Fibroblast of lung (primary cell): ENCODE results near the gene MUSTN1. TPM values are rescaled to one million over a fixed set of nuclear protein-coding genes. Genes with fewer than 3 reads are reported as not detected.

Experiments used
- DNase-seq, 2 donors: peaks; one replicate each; pipeline versions ENCODE4 v3.0.0 to v3.0.0-alpha.2; 2010; ENCODE audit warnings: low read depth in 2 of 2
- H2AFZ ChIP-seq: 2 replicates; pipeline ENCODE4 v1.5.1; 2012; ENCODE audit warnings: low read length, control low read depth, inconsistent platforms
- H3K27ac ChIP-seq: 2 replicates; pipeline ENCODE4 v1.5.1; 2011; ENCODE audit warnings: low read length, control low read depth; ENCODE audit not compliant: insufficient read depth
- H3K27me3 ChIP-seq: 2 replicates; pipeline ENCODE4 v1.5.1; 2011; ENCODE audit warnings: mild to moderate bottlenecking, low read length; ENCODE audit not compliant: control insufficient read depth, insufficient read depth
- H3K36me3 ChIP-seq: 2 replicates; pipeline ENCODE4 v1.5.1; 2011; ENCODE audit warnings: low read length; ENCODE audit not compliant: control insufficient read depth, insufficient read depth
- H3K4me1 ChIP-seq: 2 replicates; pipeline ENCODE4 v1.5.1; 2011; ENCODE audit warnings: low read length; ENCODE audit not compliant: control insufficient read depth, insufficient read depth; ENCODE audit errors: extremely low read depth
- H3K4me2 ChIP-seq: 2 replicates; pipeline ENCODE4 v1.5.1; 2011; ENCODE audit warnings: low read length, control low read depth; ENCODE audit not compliant: insufficient read depth; ENCODE audit errors: extremely low read depth
- H3K4me3 ChIP-seq, 4 experiments: fragments of 200-600 bp in 1 of 4; sonication (generic) in 1 of 4; replicated peaks in 1 of 4; 2 replicates each; pipeline ENCODE4 v1.5.1; 2011 to 2016; ENCODE audit warnings: low read length in 4 of 4, low read depth in 3 of 4, mild to moderate bottlenecking in 3 of 4, control low read depth in 2 of 4, inconsistent platforms in 1 of 4, mixed read lengths in 1 of 4; ENCODE audit not compliant: insufficient read depth in 1 of 4; ENCODE audit errors: control extremely low read depth in 1 of 4
- H3K79me2 ChIP-seq: 2 replicates; pipeline ENCODE4 v1.5.1; 2012; ENCODE audit warnings: mild to moderate bottlenecking, low read length, inconsistent platforms; ENCODE audit not compliant: control insufficient read depth, insufficient read depth
- H3K9ac ChIP-seq: 2 replicates; pipeline ENCODE4 v1.5.1; 2011; ENCODE audit warnings: mild to moderate bottlenecking, low read length, control low read depth; ENCODE audit not compliant: insufficient read depth
- H3K9me3 ChIP-seq: 2 replicates; pipeline ENCODE4 v1.5.1; 2012; ENCODE audit warnings: low read depth, low read length; ENCODE audit not compliant: control insufficient read depth, insufficient read depth
- H4K20me1 ChIP-seq: 2 replicates; pipeline ENCODE4 v1.5.1; 2011; ENCODE audit warnings: low read length; ENCODE audit not compliant: control insufficient read depth, insufficient read depth; ENCODE audit errors: extremely low read depth
- CTCF ChIP-seq, 2 donors: IDR thresholded peaks in 1 of 2; conservative IDR thresholded peaks in 1 of 2; 1 replicate in 1 of 2; 2 replicates in 1 of 2; pipeline ENCODE4 v1.5.1; 2011 to 2012; ENCODE audit warnings: low read length in 2 of 2, control low read depth in 1 of 2, inconsistent platforms in 1 of 2, low read depth in 1 of 2, mild to moderate bottlenecking in 1 of 2
- EZH2 ChIP-seq: IDR thresholded peaks from 2 replicates; pipeline ENCODE4 v1.5.1; 2012; ENCODE audit warnings: low read length, control low read depth, mild to moderate bottlenecking; ENCODE audit errors: missing control alignments
- polyA plus RNA-seq, 2 donors: library from polyadenylated mRNA; depleted of rRNA in 1 of 2; stranded (reverse) in 1 of 2; unstranded in 1 of 2; fragments of >200 nt; gene quantifications; 2 replicates each; pipeline ENCODE4 v1.2.1, GENCODE V29; 2011 to 2012; ENCODE audit warnings: missing spikeins in 1 of 2
- total RNA-seq: library from RNA; depleted of rRNA; stranded (reverse); fragments of >200 nt; gene quantifications from 2 replicates; pipeline ENCODE4 v1.2.1, GENCODE V29; 2014

MUSTN1 gene
- total and polyA plus RNA-seq, 2 donors (not counting 1 experiment from before 2014, with no cell fraction given): 3.2 TPM; not detected in 1

GRCh38 chr3:52845157-52845556 lies 10.3 kb upstream of the MUSTN1 start:
- H3K36me3 ChIP-seq: peaks cover 6% of the 10 kb centered on the region
- no peaks in the 10 kb centered on the region for H3K79me2 ChIP-seq
- DNase-seq: peak in 1 of 2 donors; percentile 68
- peak overlapping the region; percentile 3 for H3K4me2 ChIP-seq
- no peak overlapping the region for H3K27ac ChIP-seq
- H2AFZ ChIP-seq: no peak overlapping the region
- H4K20me1 ChIP-seq: no peaks in the 10 kb centered on the region
- no peak for TF ChIP-seq CTCF (conservative IDR thresholded peaks at IDR 0.05 in 1 of 2, IDR thresholded peaks at IDR 0.05 in 1 of 2; ENCODE audit: low read depth in 1 of 2, low read length in 2 of 2)
- no peak for TF ChIP-seq EZH2
- H3K9ac ChIP-seq: no peak overlapping the region
- no peaks in the 10 kb centered on the region for H3K27me3 ChIP-seq
- peaks cover 6% of the 10 kb centered on the region for H3K4me1 ChIP-seq
- no peaks in the 10 kb centered on the region for H3K9me3 ChIP-seq
- H3K4me3 ChIP-seq: no peak overlapping the region

GRCh38 chr3:52844290-52844975 lies 9.6 kb upstream of the MUSTN1 start:
- Histone ChIP-seq H3K4me3 (no peak overlapping the region), H3K4me1 (peaks cover 6% of the 10 kb centered on the region), H2AFZ (no peak overlapping the region), H3K9ac (no peak overlapping the region), H3K27me3 (no peaks in the 10 kb centered on the region), H4K20me1 (no peaks in the 10 kb centered on the region), H3K27ac (no peak overlapping the region), H3K9me3 (no peaks in the 10 kb centered on the region), H3K36me3 (peaks cover 2% of the 10 kb centered on the region), H3K79me2 (no peaks in the 10 kb centered on the region), H3K4me2 (no peak overlapping the region)
- no peak for DNase-seq
- TF ChIP-seq CTCF (conservative IDR thresholded peaks at IDR 0.05 in 1 of 2, IDR thresholded peaks at IDR 0.05 in 1 of 2; ENCODE audit: low read depth in 1 of 2, low read length in 2 of 2): no peak

GRCh38 chr3:52843881-52844280 lies 9.1 kb upstream of the MUSTN1 start:
- no peak overlapping the region for H3K9ac ChIP-seq
- no peak overlapping the region for H3K4me3 ChIP-seq
- peaks cover 3% of the 10 kb centered on the region for H3K4me1 ChIP-seq
- no peak for TF ChIP-seq EZH2
- TF ChIP-seq CTCF (conservative IDR thresholded peaks at IDR 0.05 in 1 of 2, IDR thresholded peaks at IDR 0.05 in 1 of 2; ENCODE audit: low read depth in 1 of 2, low read length in 2 of 2): no peak
- no peaks in the 10 kb centered on the region for H3K36me3 ChIP-seq
- no peaks in the 10 kb centered on the region for H3K79me2 ChIP-seq
- H3K27ac ChIP-seq: no peak overlapping the region
- H3K9me3 ChIP-seq: no peaks in the 10 kb centered on the region
- no peak overlapping the region for H3K4me2 ChIP-seq
- H2AFZ ChIP-seq: no peak overlapping the region
- H3K27me3 ChIP-seq: no peaks in the 10 kb centered on the region
- H4K20me1 ChIP-seq: no peaks in the 10 kb centered on the region
- no peak for DNase-seq
